Subcutaneous adipose tissue (tissue), 4 donors: ENCODE results near the gene DCUN1D2. TPM values are rescaled to one million over a fixed set of nuclear protein-coding genes. Genes with fewer than 3 reads are reported as not detected.

Experiments
- total RNA-seq, 4 donors: library from RNA; depleted of rRNA; stranded (reverse); fragments of >200 nt; gene quantifications; one replicate each; pipeline ENCODE4 v1.1.0, GENCODE V29; 2016
- TF ChIP-seq, protein P1 (sequence below): fragments of 450-650 bp; IDR thresholded peaks from one replicate; pipeline ENCODE4 v1.5.1; 2016; ENCODE audit warnings: low read depth, mild to moderate bottlenecking, control low read depth, antibody characterized with exemption, moderate library complexity

Gene DCUN1D2
- total RNA-seq, 4 donors from 2014 or later = 15.1 to 22.2 (median 18.8) TPM

DNA sequence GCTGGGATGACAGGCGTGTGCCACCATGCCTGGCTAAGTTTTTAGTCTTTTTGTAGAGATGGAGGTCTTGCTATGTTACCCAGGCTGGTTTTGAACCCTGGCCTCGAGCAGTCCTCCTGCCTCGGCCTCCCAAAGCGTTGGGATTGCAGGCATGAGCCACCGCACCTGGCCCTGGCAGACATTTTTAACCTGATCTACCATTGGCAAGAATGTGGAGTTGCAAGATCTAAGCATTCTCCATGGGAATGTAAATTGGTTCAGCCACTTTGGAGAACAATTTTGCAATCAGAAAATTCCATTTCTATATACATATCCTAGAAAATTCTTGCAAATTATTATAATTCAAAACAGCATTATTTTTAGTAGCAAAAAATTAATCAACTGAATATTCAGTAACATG lies 24.3 kb upstream of the DCUN1D2 start:
- TF ChIP-seq, protein P1, sequence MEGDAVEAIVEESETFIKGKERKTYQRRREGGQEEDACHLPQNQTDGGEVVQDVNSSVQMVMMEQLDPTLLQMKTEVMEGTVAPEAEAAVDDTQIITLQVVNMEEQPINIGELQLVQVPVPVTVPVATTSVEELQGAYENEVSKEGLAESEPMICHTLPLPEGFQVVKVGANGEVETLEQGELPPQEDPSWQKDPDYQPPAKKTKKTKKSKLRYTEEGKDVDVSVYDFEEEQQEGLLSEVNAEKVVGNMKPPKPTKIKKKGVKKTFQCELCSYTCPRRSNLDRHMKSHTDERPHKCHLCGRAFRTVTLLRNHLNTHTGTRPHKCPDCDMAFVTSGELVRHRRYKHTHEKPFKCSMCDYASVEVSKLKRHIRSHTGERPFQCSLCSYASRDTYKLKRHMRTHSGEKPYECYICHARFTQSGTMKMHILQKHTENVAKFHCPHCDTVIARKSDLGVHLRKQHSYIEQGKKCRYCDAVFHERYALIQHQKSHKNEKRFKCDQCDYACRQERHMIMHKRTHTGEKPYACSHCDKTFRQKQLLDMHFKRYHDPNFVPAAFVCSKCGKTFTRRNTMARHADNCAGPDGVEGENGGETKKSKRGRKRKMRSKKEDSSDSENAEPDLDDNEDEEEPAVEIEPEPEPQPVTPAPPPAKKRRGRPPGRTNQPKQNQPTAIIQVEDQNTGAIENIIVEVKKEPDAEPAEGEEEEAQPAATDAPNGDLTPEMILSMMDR = no peak

DNA sequence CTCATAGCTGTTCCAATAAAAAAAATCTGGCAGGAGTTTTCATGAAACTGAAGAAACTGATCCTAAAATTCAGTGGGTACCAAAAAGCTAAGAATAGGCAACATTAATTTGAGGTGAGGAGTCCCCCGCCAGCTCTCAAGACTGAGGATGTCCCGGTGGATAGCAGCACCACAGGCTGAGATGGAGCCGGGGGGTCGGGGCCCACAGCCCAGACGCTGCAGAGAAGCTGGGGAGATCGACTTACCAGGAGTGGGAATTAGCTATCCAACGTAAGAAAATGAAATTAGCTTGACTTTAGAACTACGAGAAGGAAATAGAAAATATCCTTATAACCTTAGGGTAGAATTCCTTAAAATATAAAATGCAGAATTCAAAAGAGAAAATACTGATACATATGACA lies 23.2 kb upstream of the DCUN1D2 start:
- TF ChIP-seq, protein P1 = no peak

DNA sequence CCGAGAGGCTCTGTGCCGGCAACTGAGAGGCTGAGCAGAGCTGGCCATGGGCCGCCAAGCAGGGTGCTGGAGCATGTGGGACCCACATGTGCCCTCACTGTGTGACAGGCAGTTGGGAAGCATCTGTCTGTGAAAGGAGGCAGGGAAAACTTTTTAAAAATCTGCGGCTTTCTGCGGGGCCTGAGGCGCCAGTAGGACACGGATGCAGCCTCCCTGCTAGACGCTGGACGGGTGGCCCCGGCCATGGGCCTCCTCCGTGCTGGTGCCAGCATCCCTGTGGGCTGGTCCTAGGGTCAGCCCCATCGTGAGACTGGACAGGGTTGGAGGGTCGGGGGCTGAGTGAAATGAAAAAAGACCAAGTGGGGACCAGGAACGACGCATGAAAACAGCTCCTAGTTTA lies 20.9 kb upstream of the DCUN1D2 start:
- TF ChIP-seq, protein P1 = no peak

DNA sequence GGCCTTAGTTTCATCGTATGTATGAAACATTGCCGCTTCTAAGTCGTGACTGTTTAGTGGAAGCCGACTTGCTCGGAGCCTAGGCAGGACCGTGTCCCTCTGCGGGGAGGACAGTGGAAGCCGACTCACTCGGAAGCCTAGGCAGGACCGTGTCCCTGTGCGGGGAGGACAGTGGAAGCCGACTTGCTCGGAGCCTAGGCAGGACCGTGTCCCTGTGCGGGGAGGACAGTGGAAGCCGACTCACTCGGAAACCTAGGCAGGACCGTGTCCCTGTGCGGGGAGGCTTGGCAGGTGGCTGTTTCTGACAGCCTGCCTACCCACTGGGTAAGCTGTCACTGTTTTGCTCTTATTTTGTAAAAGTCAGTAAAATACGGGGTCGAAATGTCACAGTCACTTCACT lies 20.4 kb upstream of the DCUN1D2 start:
- TF ChIP-seq, protein P1 = no peak

DNA sequence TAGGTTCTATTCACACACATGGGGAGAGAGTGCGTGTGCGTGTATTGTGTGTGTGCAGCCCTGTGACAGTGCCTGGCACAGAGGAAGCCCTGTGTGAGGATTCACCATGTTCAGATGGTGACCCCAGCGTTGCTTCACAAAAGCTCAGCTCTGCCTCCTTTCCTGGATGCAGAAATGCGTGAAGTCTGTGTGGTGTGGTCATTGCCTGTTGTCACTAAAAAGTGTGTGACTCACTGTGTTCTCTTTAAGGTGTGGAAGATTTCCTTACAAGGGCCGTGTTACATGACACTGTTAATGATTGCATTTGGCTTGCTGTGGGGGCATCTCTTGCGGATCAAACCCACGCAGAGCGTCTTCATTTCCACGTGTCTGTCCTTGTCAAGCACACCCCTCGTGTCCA lies 19.5 kb upstream of the DCUN1D2 start:
- TF ChIP-seq, protein P1 = no peak

DNA sequence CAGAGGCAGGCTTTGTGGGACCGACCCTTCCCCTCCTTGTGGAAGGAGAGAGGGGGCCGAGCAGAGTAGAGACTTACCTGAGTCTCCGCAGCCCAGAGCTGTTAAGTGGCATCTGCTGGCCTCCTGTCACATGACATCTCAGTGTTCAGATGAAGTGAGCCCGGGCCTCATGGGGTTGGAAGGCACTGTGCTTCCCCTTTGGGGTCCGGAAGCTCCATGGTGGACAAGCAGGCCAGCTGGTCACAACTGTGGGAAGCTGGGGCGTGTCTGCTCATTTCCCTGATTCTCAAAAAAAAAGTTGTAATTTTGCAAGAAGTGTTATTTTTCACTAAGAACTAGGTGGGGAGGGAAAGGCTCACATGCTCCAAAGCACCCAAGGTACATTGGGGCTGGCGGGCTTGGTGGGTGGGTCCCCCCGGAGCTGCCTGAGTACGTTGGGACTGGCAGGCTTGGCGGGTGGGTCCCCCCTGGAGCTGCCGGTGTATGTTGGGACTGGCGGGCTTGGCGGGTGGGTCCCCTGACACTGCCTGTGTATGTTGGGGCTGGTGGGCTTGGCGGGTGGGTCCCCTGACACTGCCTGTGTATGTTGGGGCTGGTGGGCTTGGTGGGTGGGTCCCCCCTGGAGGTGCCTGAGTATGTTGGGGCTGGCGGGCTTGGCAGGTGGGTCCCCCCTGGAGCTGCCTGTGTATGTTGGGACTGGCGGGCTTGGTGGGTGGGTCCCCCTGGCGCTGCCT lies 18.2 kb upstream of the DCUN1D2 start:
- TF ChIP-seq, protein P1 = no peak

DNA sequence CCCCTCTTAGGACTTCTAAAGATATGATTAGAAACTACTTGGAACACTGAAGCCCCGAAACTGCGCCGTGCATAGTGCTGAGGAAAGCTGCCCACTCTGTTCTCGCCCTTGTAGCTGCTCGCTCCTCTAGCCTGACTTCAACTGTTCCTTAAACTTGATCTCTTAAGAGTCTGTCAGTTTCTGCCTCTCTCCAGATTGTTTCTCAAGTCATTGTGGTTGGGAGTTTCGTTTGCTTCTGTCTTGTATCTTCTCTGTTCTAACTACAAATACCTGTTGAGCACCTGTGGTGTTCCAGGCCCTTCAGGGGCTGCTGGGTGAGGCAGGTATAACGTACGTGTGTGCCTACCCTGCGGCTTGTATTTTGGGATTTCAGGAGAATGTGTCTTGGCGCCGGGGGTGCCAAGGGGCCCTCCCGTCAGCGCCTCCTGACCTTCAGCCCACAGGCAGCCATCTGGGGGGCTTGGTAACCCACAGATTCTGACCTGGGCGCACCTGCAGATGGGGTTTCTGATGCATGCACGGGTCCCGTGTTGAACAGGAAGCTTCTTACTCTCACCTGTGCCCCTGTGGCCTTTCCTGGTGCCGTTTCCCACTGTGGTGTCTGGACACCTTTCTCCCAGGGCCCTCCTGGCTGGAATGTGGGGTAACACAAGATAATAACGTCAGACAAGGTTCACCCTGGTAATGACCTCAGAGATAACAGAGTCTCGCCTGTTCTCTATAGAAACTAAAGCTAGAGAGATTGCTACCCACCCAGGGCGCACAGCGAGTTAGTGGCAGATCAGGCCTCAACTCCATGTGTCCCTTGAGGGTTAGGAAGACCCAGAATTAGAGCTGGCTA lies 17.2 kb upstream of the DCUN1D2 start:
- TF ChIP-seq, protein P1 = no peak
